Measurements from ENCODE around the gene TMCO2. TPM values are rescaled to one million over a fixed set of nuclear protein-coding genes. Genes with fewer than 3 reads are reported as not detected.

Gene TMCO2
- total RNA-seq, 2 donors from 2014 or later = not detected

DNA sequence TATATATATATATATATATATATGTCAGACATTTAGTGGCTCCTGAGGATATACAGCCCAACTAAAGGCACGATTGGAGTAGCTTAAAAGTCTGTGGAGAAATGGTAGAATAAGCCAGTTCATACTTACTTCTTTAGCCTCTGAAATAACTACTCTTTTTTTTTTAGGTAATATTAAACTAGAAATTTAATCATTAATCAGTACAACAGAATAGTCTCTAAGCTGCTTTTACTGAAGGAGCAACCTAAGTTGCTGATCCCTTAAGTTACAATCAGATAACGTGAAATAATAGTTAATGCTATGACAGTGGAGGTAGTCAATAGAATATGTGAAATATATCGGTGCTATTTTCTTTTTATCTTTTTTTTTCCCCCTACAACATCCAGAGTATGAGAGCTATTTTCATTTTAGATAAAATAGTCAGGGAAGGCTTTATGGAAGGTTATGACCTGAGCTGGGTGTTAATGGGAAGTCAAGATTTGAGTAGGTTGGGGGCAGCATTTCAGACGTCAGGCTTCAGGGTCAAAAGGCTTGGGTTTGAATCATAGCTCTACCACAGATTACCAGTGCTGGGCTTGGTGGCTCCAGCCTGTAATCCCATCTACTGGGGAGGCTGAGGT lies 25.9 kb downstream of the TMCO2 start:
- no peaks in the 10 kb centered on the region for H3K36me3 ChIP-seq (replicated peaks in 1 of 2; ENCODE audit: insufficient read depth in 1 of 2, low read depth in 2 of 2)
- TF ChIP-seq, protein P1, sequence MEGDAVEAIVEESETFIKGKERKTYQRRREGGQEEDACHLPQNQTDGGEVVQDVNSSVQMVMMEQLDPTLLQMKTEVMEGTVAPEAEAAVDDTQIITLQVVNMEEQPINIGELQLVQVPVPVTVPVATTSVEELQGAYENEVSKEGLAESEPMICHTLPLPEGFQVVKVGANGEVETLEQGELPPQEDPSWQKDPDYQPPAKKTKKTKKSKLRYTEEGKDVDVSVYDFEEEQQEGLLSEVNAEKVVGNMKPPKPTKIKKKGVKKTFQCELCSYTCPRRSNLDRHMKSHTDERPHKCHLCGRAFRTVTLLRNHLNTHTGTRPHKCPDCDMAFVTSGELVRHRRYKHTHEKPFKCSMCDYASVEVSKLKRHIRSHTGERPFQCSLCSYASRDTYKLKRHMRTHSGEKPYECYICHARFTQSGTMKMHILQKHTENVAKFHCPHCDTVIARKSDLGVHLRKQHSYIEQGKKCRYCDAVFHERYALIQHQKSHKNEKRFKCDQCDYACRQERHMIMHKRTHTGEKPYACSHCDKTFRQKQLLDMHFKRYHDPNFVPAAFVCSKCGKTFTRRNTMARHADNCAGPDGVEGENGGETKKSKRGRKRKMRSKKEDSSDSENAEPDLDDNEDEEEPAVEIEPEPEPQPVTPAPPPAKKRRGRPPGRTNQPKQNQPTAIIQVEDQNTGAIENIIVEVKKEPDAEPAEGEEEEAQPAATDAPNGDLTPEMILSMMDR (IDR thresholded peaks at IDR 0.05) = no peak
- H3K9me3 ChIP-seq = no peaks in the 10 kb centered on the region
- peaks cover 11% of the 10 kb centered on the region for H3K4me1 ChIP-seq
- WGBS, 2 donors = 33 to 34% methylated on average over 4 of the region's 4 CpGs
- DNase-seq = no peak
- H3K27me3 ChIP-seq = no peaks in the 10 kb centered on the region
- H3K27ac ChIP-seq = peak overlapping the region in 1 of 4 donors; percentile 52
- intact Hi-C loops (cut with DNase I) = no loop called here
- no peak overlapping the region for H3K4me3 ChIP-seq
- ATAC-seq = peak; percentile 12

DNA sequence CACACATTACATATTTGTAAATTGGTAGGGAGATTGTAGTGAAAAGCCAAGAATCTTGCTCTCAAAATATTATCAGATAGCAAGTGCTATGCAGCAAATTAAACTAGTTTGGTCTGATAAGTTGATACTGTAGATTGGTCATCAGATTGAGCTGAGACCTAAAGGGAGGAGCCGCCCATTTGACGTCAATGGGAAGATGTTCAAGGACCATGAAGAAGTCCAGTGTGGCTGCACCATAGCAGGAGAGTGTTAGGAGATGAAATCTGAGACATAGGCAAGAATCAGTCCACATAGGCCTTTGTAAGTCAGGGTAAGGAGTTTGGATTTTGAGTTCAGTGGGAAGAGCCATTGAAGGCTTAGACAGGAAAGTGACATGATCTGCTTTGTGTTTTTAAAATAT lies 26.6 kb downstream of the TMCO2 start:
- intact Hi-C loops (cut with DNase I) = no loop called here
- ATAC-seq (no peak), DNase-seq (no peak)
- 89% methylated on average over 2 of the region's 2 CpGs for WGBS, 2 donors
- H3K27me3 ChIP-seq = no peaks in the 10 kb centered on the region
- H3K4me1 ChIP-seq = peaks cover 10% of the 10 kb centered on the region
- no peaks in the 10 kb centered on the region for H3K36me3 ChIP-seq (replicated peaks in 1 of 2; ENCODE audit: insufficient read depth in 1 of 2, low read depth in 2 of 2)
- H3K4me3 ChIP-seq = no peak overlapping the region
- no peaks in the 10 kb centered on the region for H3K9me3 ChIP-seq
- TF ChIP-seq, protein P1 (IDR thresholded peaks at IDR 0.05) = no peak
- no peak for TF ChIP-seq POLR2A (IDR thresholded peaks at IDR 0.05)
- H3K27ac ChIP-seq = no peak overlapping the region

DNA sequence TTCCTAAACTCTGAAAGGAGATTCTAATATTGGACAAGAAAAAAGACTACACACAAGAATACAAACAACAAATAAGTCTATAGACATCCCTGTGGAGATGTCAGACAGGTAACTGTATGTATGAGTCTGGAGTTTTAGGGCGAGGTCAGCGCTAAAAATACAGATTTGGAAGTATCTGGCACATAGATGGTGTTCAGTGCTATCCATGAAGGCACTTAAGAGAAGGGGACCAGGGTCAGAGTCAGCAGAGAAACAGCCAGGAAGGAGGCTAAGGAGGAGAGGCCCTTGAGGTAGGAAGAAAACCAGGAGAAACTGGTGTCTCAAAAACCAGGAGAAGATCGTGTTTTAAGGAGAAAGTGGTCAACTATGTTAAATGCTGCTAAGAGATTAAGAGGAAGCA lies 28.4 kb downstream of the TMCO2 start:
- Histone ChIP-seq H3K27ac (no peak overlapping the region), H3K4me1 (peaks cover 10% of the 10 kb centered on the region), H3K36me3 (replicated peaks in 1 of 2; ENCODE audit: insufficient read depth in 1 of 2, low read depth in 2 of 2) (peaks cover 0 to 4% of the 10 kb centered on the region in 2 donors), H3K27me3 (no peaks in the 10 kb centered on the region), H3K9me3 (no peaks in the 10 kb centered on the region), H3K4me3 (no peak overlapping the region)
- 88 to 91% methylated on average over 3 of the region's 3 CpGs for WGBS, 2 donors
- ATAC-seq (no peak), DNase-seq (no peak)
- intact Hi-C loops (cut with DNase I) = no loop called here
- TF ChIP-seq, protein P1 (IDR thresholded peaks at IDR 0.05) = no peak
- TF ChIP-seq POLR2A (IDR thresholded peaks at IDR 0.05) = no peak

DNA sequence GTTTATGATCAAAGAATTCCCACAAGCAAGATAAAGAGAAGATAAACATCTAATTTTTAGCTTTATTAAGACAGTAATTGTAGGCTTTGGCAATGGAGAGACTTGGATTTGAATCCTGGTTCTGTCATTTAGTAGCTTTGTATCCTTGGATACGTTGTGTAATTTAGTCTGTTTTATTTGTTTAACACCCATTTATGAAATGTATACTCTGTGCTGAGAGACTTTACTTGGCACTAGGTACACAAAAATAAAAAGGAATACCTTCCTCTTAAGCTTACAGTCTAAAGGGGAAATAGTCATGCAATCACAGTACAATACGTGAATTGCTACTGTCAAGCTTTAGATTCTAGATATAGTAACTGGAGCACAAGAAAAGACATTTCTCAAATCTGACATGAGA lies 34.1 kb downstream of the TMCO2 start:
- intact Hi-C loops (cut with DNase I) = no loop called here
- Histone ChIP-seq H3K4me1 (no peaks in the 10 kb centered on the region), H3K9me3 (no peaks in the 10 kb centered on the region), H3K27ac (no peak overlapping the region), H3K4me3 (no peak overlapping the region), H3K36me3 (replicated peaks in 1 of 2; ENCODE audit: insufficient read depth in 1 of 2, low read depth in 2 of 2) (peaks cover 4 to 13% of the 10 kb centered on the region in 2 donors), H3K27me3 (no peaks in the 10 kb centered on the region)
- 61 to 63% methylated on average over 2 of the region's 2 CpGs for WGBS, 2 donors
- TF ChIP-seq POLR2A (IDR thresholded peaks at IDR 0.05) = no peak
- TF ChIP-seq, protein P1 (IDR thresholded peaks at IDR 0.05) = no peak
- ATAC-seq (no peak), DNase-seq (no peak)

- H3K36me3 ChIP-seq (replicated peaks in 1 of 2; ENCODE audit: insufficient read depth in 1 of 2, low read depth in 2 of 2) = peaks cover 4 to 28% of the 10 kb centered on the region in 2 donors
- no peaks in the 10 kb centered on the region for H3K9me3 ChIP-seq
- WGBS, 2 donors = 79 to 85% methylated on average over 2 of the region's 2 CpGs
- no peak overlapping the region for H3K4me3 ChIP-seq
- H3K4me1 ChIP-seq = no peaks in the 10 kb centered on the region
- ATAC-seq (no peak), DNase-seq (no peak)
- H3K27ac ChIP-seq = no peak overlapping the region
- no peaks in the 10 kb centered on the region for H3K27me3 ChIP-seq
- TF ChIP-seq, protein P1 (IDR thresholded peaks at IDR 0.05) = no peak
- no peak for TF ChIP-seq POLR2A (IDR thresholded peaks at IDR 0.05)
- intact Hi-C loops (cut with DNase I) = no loop called here
These were observed 43.6 kb downstream of the TMCO2 start for GRCh38 chr1:40291293-40291692.
